AG10803 (cell line): ENCODE data around the gene WDR82.

Experiments
- DNase-seq: peaks from one replicate; pipeline ENCODE4 v3.0.0; 2010; ENCODE audit warnings: low read depth
- H3K4me3 ChIP-seq: 2 replicates; pipeline ENCODE4 v1.5.1; 2011; ENCODE audit warnings: mild to moderate bottlenecking, low read length, control low read depth
- TF ChIP-seq, protein P1 (sequence below): conservative IDR thresholded peaks from 2 replicates; pipeline ENCODE4 v1.5.1; 2011; ENCODE audit warnings: mild to moderate bottlenecking, low read length, control low read depth, inconsistent platforms

Gene WDR82

DNA sequence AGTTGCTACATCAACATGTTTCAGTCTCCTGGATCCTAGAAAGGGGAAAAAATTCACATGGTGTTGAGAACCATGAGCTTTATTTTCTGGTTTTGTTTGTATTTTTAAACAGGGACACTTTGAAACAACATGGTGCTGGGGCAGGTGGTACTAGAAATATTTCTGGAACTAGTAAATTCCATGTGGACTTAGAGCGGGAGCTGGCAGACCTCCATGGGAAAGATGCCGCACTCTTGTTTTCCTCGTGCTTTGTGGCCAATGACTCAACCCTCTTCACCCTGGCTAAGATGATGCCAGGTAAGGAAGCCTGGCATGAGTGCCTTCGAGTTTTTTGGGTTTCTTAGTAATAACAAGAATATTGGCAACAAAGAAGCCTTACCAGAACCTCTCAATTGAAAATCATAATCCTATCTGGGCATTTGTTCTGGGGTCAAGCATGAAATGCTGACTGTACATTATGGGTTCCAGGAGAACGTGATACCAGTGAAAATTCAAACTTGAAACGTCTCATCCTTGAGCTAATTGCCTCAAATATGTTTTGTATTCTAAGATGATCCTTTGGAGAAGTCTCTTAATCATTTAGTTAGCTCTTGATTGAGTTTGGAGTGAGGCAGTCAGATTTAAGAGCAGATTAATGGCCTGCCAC, 72.6 kb downstream of the WDR82 start:
- H3K4me3 ChIP-seq = no peak overlapping the region
- DNase-seq = no peak
- TF ChIP-seq, protein P1, sequence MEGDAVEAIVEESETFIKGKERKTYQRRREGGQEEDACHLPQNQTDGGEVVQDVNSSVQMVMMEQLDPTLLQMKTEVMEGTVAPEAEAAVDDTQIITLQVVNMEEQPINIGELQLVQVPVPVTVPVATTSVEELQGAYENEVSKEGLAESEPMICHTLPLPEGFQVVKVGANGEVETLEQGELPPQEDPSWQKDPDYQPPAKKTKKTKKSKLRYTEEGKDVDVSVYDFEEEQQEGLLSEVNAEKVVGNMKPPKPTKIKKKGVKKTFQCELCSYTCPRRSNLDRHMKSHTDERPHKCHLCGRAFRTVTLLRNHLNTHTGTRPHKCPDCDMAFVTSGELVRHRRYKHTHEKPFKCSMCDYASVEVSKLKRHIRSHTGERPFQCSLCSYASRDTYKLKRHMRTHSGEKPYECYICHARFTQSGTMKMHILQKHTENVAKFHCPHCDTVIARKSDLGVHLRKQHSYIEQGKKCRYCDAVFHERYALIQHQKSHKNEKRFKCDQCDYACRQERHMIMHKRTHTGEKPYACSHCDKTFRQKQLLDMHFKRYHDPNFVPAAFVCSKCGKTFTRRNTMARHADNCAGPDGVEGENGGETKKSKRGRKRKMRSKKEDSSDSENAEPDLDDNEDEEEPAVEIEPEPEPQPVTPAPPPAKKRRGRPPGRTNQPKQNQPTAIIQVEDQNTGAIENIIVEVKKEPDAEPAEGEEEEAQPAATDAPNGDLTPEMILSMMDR = no peak
